HepG2 (cell line): Measurements from ENCODE around the gene RAP2A. TPM values are rescaled to one million over a fixed set of nuclear protein-coding genes. Genes with fewer than 3 reads are reported as not detected.

Experiments used
- RERE ChIP-seq: IDR thresholded peaks from 2 replicates; pipeline ENCODE4 v1.6.1; 2016; ENCODE audit warnings: low read depth, missing genetic modification reagents, missing compliant biosample characterization
- STAT6 ChIP-seq: sonication (generic); formaldehyde crosslinking; IDR thresholded peaks from 2 replicates; pipeline ENCODE4 v1.4.0; 2020; ENCODE audit warnings: missing genetic modification reagents, mild to moderate bottlenecking, borderline replicate concordance
- XBP1 ChIP-seq: sonication (generic); formaldehyde crosslinking; IDR thresholded peaks from 2 replicates; pipeline ENCODE4 v1.5.0; 2020; ENCODE audit warnings: missing genetic modification reagents
- ZNF572 ChIP-seq: sonication (generic); formaldehyde crosslinking; IDR thresholded peaks from 2 replicates; pipeline ENCODE4 v1.5.1; 2020; ENCODE audit warnings: mild to moderate bottlenecking, missing genetic modification reagents
- ZNF660 ChIP-seq: sonication (generic); formaldehyde crosslinking; IDR thresholded peaks from 2 replicates; pipeline ENCODE4 v1.5.1; 2020; ENCODE audit warnings: mild to moderate bottlenecking, low read depth, missing genetic modification reagents, borderline replicate concordance
- ZNF687 ChIP-seq: sonication (generic); formaldehyde crosslinking; IDR thresholded peaks from 2 replicates; pipeline ENCODE4 v1.5.1; 2020; ENCODE audit warnings: mild to moderate bottlenecking, missing genetic modification reagents, moderate library complexity
- polyA plus RNA-seq, 8 experiments: library from polyadenylated mRNA; depleted of rRNA in 3 of 8; stranded (reverse) in 7 of 8; unstranded in 1 of 8; fragments of >200 nt; fragmentation: Illumina TruSeq in 4 of 8; extraction: Trizol in 4 of 8; gene quantifications; 2 replicates each; pipeline versions ENCODE4 v1.2.1 to v1.2.3, GENCODE V29; 2011 to 2016; ENCODE audit warnings: low read depth in 4 of 8, missing spikeins in 1 of 8, mixed read lengths in 1 of 8; ENCODE audit not compliant: insufficient read depth in 1 of 8
- total RNA-seq, 5 experiments: library from RNA; depleted of rRNA; stranded (reverse); fragments of >200 nt; fragmentation: Illumina TruSeq; extraction: Trizol; gene quantifications; 2 replicates each; pipeline ENCODE4 v1.2.3, GENCODE V29; 2016; ENCODE audit warnings: low read depth in 1 of 5

The RAP2A gene
- total and polyA plus RNA-seq, 2 of the 13 experiments (the other 11 are each of a cell fraction or from before 2014, with no cell fraction given) = 9.9 to 23.1 TPM

- TF ChIP-seq RERE (CRISPR knock-in tag) (no peak), STAT6 (CRISPR knock-in tag) (no peak), ZNF660 (no peak), ZNF572 (CRISPR knock-in tag) (no peak), XBP1 (no peak), ZNF687 (CRISPR knock-in tag) (no peak)
These were observed 37.7 kb downstream of the RAP2A start (continued) for GRCh38 chr13:97471711-97472110.
